Measurements from ENCODE around the gene LILRA2. TPM values are rescaled to one million over a fixed set of nuclear protein-coding genes. Genes with fewer than 3 reads are reported as not detected.

Gene LILRA2
- total RNA-seq, 1 experiment from 2014 or later: not detected

- Histone ChIP-seq H3K4me3 (ENCODE audit: low read depth, low read length) (no peak overlapping the region), H3K36me3 (ENCODE audit: control insufficient read depth, insufficient read depth, low read length) (no peaks in the 10 kb centered on the region), H3K27me3 (replicated peaks; ENCODE audit: control insufficient read depth, insufficient read depth, low read length) (no peaks in the 10 kb centered on the region; the same call in 1 of the 2 replicates), H3K4me1 (no peaks in the 10 kb centered on the region), H3K9me3 (no peaks in the 10 kb centered on the region)
- peaks cover 47% of the 10 kb centered on the region for H3K27me3 Mint-ChIP-seq (ENCODE audit: insufficient read depth, unreplicated experiment)
- intact Hi-C loops (cut with micrococcal nuclease; ENCODE audit: unreplicated experiment): no loop called here
- H3K27ac Mint-ChIP-seq (ENCODE audit: unreplicated experiment): no peak overlapping the region
- TF ChIP-seq, protein P1, sequence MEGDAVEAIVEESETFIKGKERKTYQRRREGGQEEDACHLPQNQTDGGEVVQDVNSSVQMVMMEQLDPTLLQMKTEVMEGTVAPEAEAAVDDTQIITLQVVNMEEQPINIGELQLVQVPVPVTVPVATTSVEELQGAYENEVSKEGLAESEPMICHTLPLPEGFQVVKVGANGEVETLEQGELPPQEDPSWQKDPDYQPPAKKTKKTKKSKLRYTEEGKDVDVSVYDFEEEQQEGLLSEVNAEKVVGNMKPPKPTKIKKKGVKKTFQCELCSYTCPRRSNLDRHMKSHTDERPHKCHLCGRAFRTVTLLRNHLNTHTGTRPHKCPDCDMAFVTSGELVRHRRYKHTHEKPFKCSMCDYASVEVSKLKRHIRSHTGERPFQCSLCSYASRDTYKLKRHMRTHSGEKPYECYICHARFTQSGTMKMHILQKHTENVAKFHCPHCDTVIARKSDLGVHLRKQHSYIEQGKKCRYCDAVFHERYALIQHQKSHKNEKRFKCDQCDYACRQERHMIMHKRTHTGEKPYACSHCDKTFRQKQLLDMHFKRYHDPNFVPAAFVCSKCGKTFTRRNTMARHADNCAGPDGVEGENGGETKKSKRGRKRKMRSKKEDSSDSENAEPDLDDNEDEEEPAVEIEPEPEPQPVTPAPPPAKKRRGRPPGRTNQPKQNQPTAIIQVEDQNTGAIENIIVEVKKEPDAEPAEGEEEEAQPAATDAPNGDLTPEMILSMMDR (IDR thresholded peaks at IDR 0.05; ENCODE audit: insufficient read depth in 1 of 2, low read depth in 1 of 2, low read length in 1 of 2, severe bottlenecking in 1 of 2, unreplicated experiment in 1 of 2): no peak
- ChIA-PET CTCF (no interaction called here), POLR2A (no interaction called here)
- H3K4me3 Mint-ChIP-seq (ENCODE audit: unreplicated experiment): no peak overlapping the region
- no peaks in the 10 kb centered on the region for H3K4me1 Mint-ChIP-seq (ENCODE audit: low read depth, unreplicated experiment)
- no peaks in the 10 kb centered on the region for H3K36me3 Mint-ChIP-seq (ENCODE audit: insufficient read depth, unreplicated experiment)
- H3K9me3 Mint-ChIP-seq (ENCODE audit: unreplicated experiment): no peaks in the 10 kb centered on the region
- no TSS peak for BruUV-seq (replicated peaks)
- no peak for DNase-seq
Measured at GRCh38 chr19:54534156-54534555, 39.4 kb upstream of the LILRA2 start.

DNA sequence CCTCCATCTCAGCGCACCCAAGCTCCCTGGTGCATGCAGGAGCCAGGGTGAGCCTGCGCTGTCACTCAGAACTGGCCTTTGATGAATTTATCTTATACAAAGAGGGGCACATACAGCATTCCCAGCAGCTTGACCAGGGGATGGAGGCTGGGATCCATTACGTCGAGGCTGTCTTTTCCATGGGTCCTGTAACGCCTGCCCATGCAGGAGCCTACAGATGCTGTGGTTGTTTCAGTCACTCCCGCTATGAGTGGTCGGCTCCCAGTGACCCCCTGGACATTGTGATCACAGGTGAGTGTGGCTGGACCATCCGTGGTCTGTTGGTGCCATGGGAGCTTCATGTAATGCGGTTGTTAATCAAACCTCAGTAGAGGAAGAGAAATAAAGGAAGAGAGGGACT, 38.0 kb upstream of the LILRA2 start:
- Mint-ChIP-seq H3K27me3 (ENCODE audit: insufficient read depth, unreplicated experiment) (peaks cover 44% of the 10 kb centered on the region), H3K9me3 (ENCODE audit: unreplicated experiment) (no peaks in the 10 kb centered on the region), H3K4me3 (ENCODE audit: unreplicated experiment) (no peak overlapping the region), H3K36me3 (ENCODE audit: insufficient read depth, unreplicated experiment) (no peaks in the 10 kb centered on the region), H3K4me1 (ENCODE audit: low read depth, unreplicated experiment) (no peaks in the 10 kb centered on the region), H3K27ac (ENCODE audit: unreplicated experiment) (no peak overlapping the region)
- TF ChIP-seq, protein P1 (IDR thresholded peaks at IDR 0.05; ENCODE audit: insufficient read depth in 1 of 2, low read depth in 1 of 2, low read length in 1 of 2, severe bottlenecking in 1 of 2, unreplicated experiment in 1 of 2): no peak
- Histone ChIP-seq H3K36me3 (ENCODE audit: control insufficient read depth, insufficient read depth, low read length) (no peaks in the 10 kb centered on the region), H3K4me3 (ENCODE audit: low read depth, low read length) (no peak overlapping the region), H3K27me3 (replicated peaks; ENCODE audit: control insufficient read depth, insufficient read depth, low read length) (no peaks in the 10 kb centered on the region; the same call in 1 of the 2 replicates), H3K9me3 (no peaks in the 10 kb centered on the region), H3K4me1 (no peaks in the 10 kb centered on the region)
- no TSS peak for BruUV-seq (replicated peaks)
- ChIA-PET CTCF (no interaction called here), POLR2A (no interaction called here)
- DNase-seq: no peak
- intact Hi-C loops (cut with micrococcal nuclease; ENCODE audit: unreplicated experiment): no loop called here

GRCh38 chr19:54536956-54537355, 36.6 kb upstream of the LILRA2 start:
- Mint-ChIP-seq H3K27me3 (ENCODE audit: insufficient read depth, unreplicated experiment) (peaks cover 34% of the 10 kb centered on the region), H3K27ac (ENCODE audit: unreplicated experiment) (no peak overlapping the region), H3K4me3 (ENCODE audit: unreplicated experiment) (no peak overlapping the region), H3K4me1 (ENCODE audit: low read depth, unreplicated experiment) (no peaks in the 10 kb centered on the region), H3K36me3 (ENCODE audit: insufficient read depth, unreplicated experiment) (no peaks in the 10 kb centered on the region), H3K9me3 (ENCODE audit: unreplicated experiment) (no peaks in the 10 kb centered on the region)
- H3K4me1 ChIP-seq: no peaks in the 10 kb centered on the region
- H3K36me3 ChIP-seq (ENCODE audit: control insufficient read depth, insufficient read depth, low read length): no peaks in the 10 kb centered on the region
- ChIA-PET POLR2A (no interaction called here), CTCF (no interaction called here)
- H3K9me3 ChIP-seq: no peaks in the 10 kb centered on the region
- DNase-seq: no peak
- no peaks in the 10 kb centered on the region; the same call in 1 of the 2 replicates for H3K27me3 ChIP-seq (replicated peaks; ENCODE audit: control insufficient read depth, insufficient read depth, low read length)
- TF ChIP-seq, protein P1 (IDR thresholded peaks at IDR 0.05; ENCODE audit: insufficient read depth in 1 of 2, low read depth in 1 of 2, low read length in 1 of 2, severe bottlenecking in 1 of 2, unreplicated experiment in 1 of 2): no peak
- no TSS peak for BruUV-seq (replicated peaks)
- H3K4me3 ChIP-seq (ENCODE audit: low read depth, low read length): no peak overlapping the region
- intact Hi-C loops (cut with micrococcal nuclease; ENCODE audit: unreplicated experiment): no loop called here
